IMR-90 (cell line): ENCODE measurements around the gene UBALD1.

Source experiments
- BHLHE40 ChIP-seq: fragments of 150-350 bp; IDR thresholded peaks from 2 replicates; pipeline ENCODE4 v1.6.1; 2016; ENCODE audit warnings: mild to moderate bottlenecking, low read depth, low read length
- CEBPB ChIP-seq: IDR thresholded peaks from 2 replicates; pipeline ENCODE4 v1.6.1; 2012; ENCODE audit warnings: low read depth, low read length, improper control_type of control experiment
- CTCF ChIP-seq: conservative IDR thresholded peaks from 2 replicates; pipeline ENCODE4 v1.5.1; 2012; ENCODE audit warnings: mild to moderate bottlenecking, low read depth, low read length, improper control_type of control experiment
- POLR2A ChIP-seq: IDR thresholded peaks from 2 replicates; pipeline ENCODE4 v1.6.1; 2012; ENCODE audit warnings: mild to moderate bottlenecking, low read depth, low read length
- SMC3 ChIP-seq: fragments of 150-350 bp; IDR thresholded peaks from 2 replicates; pipeline ENCODE4 v1.6.1; 2016; ENCODE audit warnings: low read depth, mild to moderate bottlenecking, antibody characterized with exemption, low read length, moderate library complexity
- USF2 ChIP-seq: fragments of 150-350 bp; IDR thresholded peaks from 2 replicates; pipeline ENCODE4 v1.6.1; 2017; ENCODE audit warnings: mild to moderate bottlenecking, antibody characterized with exemption, low read length, low read depth

- TF ChIP-seq CTCF (no peak), SMC3 (no peak), CEBPB (peak; percentile 93), USF2 (no peak), BHLHE40 (no peak), POLR2A (no peak)
Measured at GRCh38 chr16:4611337-4612021, 3.2 kb downstream of the UBALD1 start.
